Suppressor macrophage (primary cell): ENCODE results near the gene OPN1SW.

ENCODE experiments used
- DNase-seq, 4 experiments: peaks; one replicate each; pipeline ENCODE4 v3.0.0-alpha.2; 2020 to 2022

The OPN1SW gene

DNA sequence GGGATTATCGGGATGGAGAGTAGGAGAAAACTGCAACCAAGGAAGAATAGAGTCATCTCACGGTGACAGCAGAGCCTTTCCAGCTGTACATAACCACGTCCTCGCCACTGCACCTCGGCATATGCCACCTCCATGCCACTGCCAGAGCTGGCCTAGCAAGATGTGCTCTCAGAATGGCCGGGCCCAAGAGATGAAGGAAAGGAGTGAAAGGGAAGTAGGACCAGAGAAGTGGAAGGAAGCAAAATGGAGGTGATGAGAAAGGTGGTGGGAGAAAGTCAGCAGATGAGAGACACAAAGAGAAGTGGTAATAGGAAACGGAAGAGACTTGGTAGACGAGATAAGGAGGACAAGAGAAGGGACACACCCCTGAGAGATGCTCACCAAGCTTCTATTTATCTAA lies 44.4 kb downstream of the OPN1SW start:
- no peak for DNase-seq

DNA sequence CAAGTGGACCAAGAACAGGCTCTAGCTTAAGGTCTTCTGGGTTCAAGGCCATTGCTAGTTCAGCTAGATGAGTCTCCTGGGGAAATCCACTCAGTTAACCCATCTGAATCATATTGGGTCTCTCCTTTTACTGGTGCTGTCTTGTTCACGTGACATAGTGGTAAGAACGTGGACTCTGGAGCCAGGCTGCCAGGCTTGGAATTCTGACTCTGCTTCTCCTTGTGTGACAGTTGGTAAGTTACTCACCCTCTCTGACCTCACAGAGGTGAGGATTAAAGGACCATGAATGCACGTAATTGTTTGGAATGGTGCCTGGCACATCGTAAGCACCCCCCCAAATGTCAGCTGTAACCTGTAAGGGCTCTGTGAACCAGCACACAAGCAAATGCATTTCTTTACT lies 46.1 kb downstream of the OPN1SW start:
- no peak for DNase-seq

DNA sequence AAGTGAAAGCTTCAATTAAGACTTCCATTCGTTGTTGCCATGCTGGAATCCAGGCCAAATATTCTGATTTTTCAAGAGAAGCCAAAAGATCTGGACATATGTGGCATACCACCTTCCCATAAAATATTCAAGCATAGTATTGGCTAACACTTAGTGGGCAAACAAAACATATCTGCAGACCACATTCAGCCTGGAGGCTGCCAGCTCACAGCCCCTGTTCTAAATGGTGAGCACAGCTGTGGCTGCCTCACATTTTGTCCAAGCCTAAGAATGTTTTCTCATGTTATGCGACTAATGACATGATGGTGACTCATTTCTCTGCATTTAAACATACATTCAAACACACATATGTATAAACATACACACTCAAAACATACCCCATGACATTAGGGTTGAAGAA lies 47.0 kb downstream of the OPN1SW start:
- no peak for DNase-seq

DNA sequence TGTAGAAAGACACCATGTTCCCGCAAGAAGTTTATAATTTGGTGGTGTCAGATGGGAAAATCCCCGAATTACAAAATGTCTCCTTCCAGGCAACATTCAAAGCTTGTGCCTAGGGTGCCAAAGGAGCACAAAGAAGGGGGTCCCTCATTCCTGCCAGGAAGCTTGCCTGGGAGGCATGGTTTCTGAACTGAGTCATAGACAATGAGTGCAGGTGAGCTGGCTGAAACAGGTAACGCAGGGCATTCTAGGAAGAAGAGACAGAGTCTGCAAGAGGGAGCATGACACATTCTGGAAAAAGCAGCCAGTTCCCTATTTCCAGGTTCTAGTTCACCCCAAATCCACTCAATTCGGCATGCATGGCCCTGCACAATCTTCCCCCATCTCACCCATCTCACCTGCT lies 48.4 kb downstream of the OPN1SW start:
- DNase-seq = no peak

DNA sequence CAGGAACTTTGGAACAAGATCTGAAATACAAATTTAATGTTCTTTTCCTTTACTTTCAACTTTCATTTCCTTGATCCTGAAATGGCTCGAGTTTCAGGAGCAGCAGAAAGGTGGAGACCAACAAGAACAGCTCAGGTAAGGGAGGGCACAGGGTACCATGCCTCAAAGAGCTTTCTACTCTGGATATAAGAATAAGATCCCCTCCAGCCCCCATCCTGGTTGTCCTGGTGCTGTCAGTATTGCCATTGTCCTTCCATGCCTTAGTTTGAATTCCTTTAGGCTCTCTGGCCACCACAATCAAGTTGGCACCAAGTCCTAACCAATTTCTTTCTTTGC lies 48.9 kb downstream of the OPN1SW start:
- DNase-seq = no peak

DNA sequence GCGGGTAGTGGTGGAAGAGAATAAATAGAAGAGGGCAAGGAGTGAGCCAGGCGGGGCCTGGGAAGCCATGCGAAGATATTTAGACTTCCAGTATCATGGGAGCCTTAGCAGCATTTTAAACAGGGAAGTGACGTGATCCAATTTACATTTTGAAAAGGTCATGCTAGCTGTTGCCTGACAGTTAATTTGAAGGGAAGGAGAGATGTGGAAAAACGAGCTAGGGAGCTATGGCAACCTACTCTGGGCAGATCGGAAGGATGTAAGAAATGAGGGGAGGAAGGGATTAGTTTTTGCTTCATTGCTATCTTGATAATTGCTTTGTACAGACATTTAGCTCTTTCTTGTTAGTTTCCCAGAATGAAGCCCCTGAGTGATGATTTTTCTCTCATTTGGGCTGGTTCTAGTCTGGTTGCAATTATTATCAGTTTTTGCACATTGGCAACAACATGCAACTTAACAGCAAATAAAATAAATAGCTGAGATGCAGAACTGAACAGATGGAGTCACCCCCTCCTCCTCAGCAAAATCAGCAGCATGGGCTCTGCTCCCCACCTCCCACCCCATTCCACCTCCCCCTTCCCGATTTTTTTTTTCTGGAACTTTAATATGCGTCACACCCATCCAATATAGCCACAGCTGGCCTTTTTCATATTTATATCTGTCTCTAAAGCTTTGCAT lies 49.4 kb downstream of the OPN1SW start:
- no peak for DNase-seq

DNA sequence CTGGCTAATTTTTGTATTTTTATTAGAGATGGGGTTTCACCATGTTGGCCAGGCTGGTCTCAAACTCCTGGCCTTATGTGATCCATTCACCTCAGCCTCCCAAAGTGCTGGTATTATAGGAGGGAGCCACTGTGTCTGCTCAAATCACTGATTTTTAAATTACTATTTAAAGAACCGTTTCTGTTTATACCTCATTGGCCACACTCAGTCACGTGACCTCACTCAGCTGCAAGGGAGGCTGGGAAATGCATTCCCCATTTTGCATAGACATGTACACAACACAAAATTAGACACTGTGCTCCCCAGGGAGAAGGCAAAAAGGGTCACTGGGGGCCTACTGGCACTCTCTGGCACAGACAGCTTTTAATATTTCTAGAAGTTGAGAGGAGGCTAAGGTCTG lies 50.1 kb downstream of the OPN1SW start:
- DNase-seq = no peak

DNA sequence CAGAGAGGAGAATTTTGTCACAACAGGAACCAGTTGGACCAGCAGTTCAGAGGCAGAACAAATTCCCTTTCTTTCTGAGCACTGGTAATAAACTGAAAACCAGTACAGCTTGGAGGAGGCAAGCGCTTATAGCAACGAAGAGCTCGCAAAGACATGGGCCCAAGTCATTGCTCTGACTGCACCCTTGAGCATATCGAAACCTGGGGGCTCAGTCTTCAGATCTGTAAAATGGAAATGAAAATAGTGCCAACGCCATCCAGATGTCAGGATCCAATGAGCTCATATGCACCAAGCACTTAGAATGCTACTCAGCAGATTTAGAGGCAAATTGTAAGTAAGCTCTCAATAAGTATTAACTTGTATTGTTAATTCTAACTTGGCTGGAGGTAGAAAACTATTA lies 50.9 kb downstream of the OPN1SW start:
- DNase-seq = no peak
